Omental fat pad (tissue), 4 donors: Measurements from ENCODE around the gene PRKAG2. TPM values are rescaled to one million over a fixed set of nuclear protein-coding genes. Genes with fewer than 3 reads are reported as not detected.

Source experiments
- ATAC-seq: fragments of 150-250 bp; one replicate; pipeline ENCODE4 v1.9.1; 2016; ENCODE audit warnings: mild to moderate bottlenecking, moderate library complexity; ENCODE audit not compliant: low FRiP score
- DNase-seq: peaks from one replicate; pipeline ENCODE4 v3.0.0-alpha.2; 2019; ENCODE audit warnings: low spot score
- total RNA-seq, 4 donors: library from RNA; depleted of rRNA; stranded (reverse); fragments of >200 nt; gene quantifications; one replicate each; pipeline ENCODE4 v1.1.0, GENCODE V29; 2016
- TF ChIP-seq, protein P1 (sequence below), 3 donors: fragments of 450-650 bp; IDR thresholded peaks; one replicate each; pipeline ENCODE4 v1.5.1; 2016 to 2017; ENCODE audit warnings: antibody characterized with exemption in 3 of 3, mild to moderate bottlenecking in 3 of 3, moderate library complexity in 2 of 3

Gene PRKAG2
- total RNA-seq, 4 donors from 2014 or later, result 31.6 to 49.5 (median 36.9) TPM

DNA sequence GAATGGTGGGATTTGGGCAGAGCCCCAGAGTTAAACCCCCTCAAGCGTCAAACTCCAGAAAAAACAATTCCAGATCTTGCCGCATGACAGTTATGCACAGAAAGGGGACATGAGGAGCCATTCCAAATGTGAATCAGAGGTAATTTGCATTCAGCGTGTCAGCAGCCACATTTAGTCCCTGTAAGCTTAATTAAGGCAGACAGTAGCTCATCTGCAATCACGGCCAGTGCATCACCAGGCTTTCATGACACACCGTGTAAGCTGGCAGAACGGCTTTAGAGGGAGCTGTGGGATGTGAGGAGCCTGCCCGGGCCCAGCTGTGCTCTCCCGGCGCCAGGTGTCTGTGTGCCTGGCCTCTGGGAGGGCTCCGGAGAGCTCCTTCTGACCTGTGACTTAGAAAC lies 18.7 kb upstream of the PRKAG2 start:
- DNase-seq, result no peak
- TF ChIP-seq, protein P1, sequence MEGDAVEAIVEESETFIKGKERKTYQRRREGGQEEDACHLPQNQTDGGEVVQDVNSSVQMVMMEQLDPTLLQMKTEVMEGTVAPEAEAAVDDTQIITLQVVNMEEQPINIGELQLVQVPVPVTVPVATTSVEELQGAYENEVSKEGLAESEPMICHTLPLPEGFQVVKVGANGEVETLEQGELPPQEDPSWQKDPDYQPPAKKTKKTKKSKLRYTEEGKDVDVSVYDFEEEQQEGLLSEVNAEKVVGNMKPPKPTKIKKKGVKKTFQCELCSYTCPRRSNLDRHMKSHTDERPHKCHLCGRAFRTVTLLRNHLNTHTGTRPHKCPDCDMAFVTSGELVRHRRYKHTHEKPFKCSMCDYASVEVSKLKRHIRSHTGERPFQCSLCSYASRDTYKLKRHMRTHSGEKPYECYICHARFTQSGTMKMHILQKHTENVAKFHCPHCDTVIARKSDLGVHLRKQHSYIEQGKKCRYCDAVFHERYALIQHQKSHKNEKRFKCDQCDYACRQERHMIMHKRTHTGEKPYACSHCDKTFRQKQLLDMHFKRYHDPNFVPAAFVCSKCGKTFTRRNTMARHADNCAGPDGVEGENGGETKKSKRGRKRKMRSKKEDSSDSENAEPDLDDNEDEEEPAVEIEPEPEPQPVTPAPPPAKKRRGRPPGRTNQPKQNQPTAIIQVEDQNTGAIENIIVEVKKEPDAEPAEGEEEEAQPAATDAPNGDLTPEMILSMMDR (IDR thresholded peaks at IDR 0.05), result no peak
- ATAC-seq, result no peak

DNA sequence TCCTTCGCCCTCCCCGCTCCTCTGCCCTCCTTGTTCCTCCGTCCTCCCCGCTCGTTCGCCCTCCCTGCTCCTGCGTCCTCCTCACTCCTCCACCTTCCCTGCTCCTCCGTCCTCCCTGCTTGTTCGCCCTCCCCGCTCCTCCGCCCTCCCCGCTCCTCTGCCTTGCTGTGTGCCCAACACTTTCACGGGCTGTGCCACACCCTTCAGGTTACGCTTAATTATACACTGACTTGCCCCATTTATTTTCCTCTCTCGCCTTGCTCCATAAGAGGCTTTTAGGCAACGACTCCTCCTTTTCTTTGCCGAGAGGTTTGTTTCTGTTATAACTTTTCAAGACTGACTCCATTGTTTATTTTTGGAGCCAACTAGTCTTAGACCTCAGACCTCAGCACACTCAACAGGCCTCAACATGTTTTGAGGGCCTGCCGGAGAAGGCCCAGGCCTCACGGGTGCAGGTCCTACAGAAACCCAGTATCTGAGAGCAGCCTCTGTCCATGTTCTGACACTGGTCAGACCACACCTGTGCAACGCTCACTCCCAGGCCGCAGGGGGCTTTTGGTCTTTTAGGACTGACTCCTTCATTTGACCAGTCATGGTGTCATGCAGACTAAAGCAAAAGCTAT lies 18.2 kb upstream of the PRKAG2 start:
- no peak for DNase-seq
- ATAC-seq, result no peak
- TF ChIP-seq, protein P1 (IDR thresholded peaks at IDR 0.05), result no peak

DNA sequence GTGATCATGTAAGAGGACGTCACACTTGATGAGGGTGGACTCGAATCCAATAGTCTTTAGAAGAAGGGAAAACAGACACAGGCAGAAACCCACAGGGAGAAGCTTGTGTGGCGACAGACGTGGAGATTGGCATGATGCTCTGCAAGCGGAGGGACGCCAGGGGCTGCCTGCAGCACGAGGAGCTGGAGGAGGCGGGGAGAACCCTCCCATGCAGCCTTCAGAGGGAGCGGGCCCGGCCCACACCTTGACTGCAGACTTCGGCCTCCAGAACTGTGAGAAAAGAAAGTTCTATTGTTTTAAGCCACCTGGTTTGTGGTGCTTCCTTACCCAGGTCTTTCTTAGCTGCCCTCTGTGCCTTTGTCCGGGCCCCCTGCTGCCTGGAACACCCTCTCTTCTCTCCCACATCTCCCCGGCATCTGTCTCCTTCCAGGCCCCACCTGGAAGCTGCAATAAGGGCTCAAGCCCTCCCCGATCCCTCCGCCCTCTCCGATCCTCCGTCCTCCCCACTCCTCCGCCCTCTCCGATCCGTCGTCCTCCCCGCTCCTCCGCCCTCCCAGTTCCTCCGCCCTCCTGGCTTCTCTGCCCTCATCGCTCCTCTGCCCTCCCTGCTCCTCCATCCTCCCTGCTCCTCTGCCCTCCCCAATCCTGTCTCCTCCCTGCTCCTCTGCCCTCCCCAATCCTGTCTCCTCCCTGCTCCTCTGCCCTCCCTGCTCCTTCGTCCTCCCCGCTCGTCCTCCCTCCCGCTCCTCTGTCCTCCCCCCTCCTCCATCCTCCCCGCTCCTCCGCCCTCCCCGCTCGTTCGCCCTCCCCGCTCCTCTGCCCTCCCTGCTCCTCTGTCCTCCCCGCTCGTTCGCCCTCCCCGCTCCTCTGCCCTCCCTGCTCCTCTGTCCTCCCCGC lies 17.4 kb upstream of the PRKAG2 start:
- TF ChIP-seq, protein P1 (IDR thresholded peaks at IDR 0.05), result no peak
- DNase-seq, result no peak
- ATAC-seq, result no peak

DNA sequence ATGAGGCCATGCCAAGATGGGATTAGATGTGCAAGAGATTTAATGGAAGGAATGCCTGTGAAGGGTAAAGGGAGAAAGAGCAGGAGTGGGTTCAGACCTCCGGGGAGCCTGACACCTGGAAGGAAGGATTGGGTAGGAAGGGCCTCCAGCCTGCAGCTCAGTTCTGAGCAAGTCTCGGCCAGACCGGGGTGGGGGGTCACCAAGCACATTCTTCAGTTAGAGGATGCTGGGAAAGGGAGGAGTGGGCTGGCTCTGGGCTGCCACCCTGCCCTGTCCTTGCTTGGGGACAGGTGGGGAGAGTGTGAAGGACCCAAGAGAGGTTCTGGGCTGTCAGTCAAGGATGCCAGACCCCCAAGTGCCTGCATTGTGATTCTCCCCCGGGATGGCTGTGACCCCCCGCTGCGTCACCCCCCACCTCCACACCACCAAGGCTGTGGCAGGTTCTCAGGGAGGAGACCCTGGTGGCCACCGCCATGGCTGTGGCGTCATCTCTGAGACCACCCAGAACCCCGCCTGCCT lies 16.5 kb upstream of the PRKAG2 start:
- DNase-seq, result no peak
- TF ChIP-seq, protein P1 (IDR thresholded peaks at IDR 0.05), result no peak
- ATAC-seq, result no peak

DNA sequence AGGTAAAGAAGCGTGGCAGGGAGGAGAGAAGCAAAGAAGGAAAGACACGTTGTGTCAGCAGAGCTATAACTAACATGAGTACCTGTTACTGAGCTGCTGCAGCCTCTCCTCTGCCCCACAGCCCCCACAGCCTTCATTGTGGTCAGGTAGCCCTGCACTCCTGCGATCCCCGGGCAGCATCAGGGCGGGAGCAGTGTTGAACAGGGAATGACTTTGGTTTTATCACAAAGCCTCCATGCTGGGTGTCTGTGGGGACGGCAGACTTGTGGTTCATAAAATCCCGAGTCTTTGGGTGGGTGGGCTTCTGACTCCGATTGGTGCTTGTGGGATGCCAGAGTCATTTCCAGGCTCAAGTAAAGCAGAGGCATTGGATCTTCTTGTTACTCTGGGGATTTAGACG lies 14.8 kb upstream of the PRKAG2 start:
- TF ChIP-seq, protein P1 (IDR thresholded peaks at IDR 0.05), result no peak
- DNase-seq, result no peak

DNA sequence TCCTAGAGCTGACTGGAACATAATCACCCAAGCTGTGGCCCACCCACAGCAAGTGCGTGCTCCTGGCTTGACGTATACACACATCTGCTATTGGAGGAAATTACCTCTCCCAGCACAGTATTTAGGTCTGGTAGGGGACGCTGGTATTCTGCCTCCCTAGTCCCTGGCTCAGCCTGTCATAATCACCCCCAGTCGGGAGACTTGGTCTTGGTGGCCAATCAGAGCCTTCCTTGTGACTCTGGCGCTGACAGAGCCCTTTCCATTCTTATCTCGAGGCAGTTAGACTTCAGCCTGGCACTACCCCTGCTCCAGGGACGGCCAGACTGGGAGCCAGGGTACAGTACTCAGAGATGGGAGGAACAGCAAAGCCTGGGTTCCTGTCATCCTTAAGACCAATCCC lies 14.3 kb upstream of the PRKAG2 start:
- TF ChIP-seq, protein P1 (IDR thresholded peaks at IDR 0.05), result no peak
- ATAC-seq (no peak), DNase-seq (no peak)

More for the DNA sequence above, 14.8 kb upstream of the PRKAG2 start:
- no peak for ATAC-seq
